CD14-positive monocyte (primary cell): ENCODE data around the gene TMEM259. TPM values are rescaled to one million over a fixed set of nuclear protein-coding genes. Genes with fewer than 3 reads are reported as not detected.

Experiments
- DNase-seq, 3 donors: peaks; one replicate each; pipeline ENCODE4 v3.0.0-alpha.2; 2011 to 2022
- H2AFZ ChIP-seq: 2 replicates; pipeline ENCODE4 v1.6.0; 2012; ENCODE audit warnings: mild to moderate bottlenecking, low read depth, low read length, inconsistent platforms; ENCODE audit not compliant: insufficient read depth, poor library complexity, severe bottlenecking
- H3K27ac ChIP-seq, 2 donors: 1 replicate in 1 of 2; 2 replicates in 1 of 2; pipeline ENCODE4 v1.5.1; 2012 to 2013; ENCODE audit warnings: low read length in 2 of 2, control low read depth in 1 of 2, inconsistent platforms in 1 of 2, low read depth in 1 of 2, mild to moderate bottlenecking in 1 of 2
- H3K27me3 ChIP-seq, 2 donors: one replicate each; pipeline versions ENCODE4 v1.6.0 to v1.6.1; 2011 to 2013; ENCODE audit warnings: low read length in 2 of 2; ENCODE audit not compliant: control insufficient read depth in 2 of 2, insufficient read depth in 2 of 2
- H3K36me3 ChIP-seq, 2 donors: replicated peaks in 1 of 2; 1 replicate in 1 of 2; 2 replicates in 1 of 2; pipeline versions ENCODE4 v1.5.1 to v1.6.1; 2012 to 2013; ENCODE audit warnings: low read length in 2 of 2, control low read depth in 1 of 2, inconsistent platforms in 1 of 2, mild to moderate bottlenecking in 1 of 2; ENCODE audit not compliant: insufficient read depth in 2 of 2, control insufficient read depth in 1 of 2
- H3K4me1 ChIP-seq, 2 donors: 1 replicate in 1 of 2; 2 replicates in 1 of 2; pipeline versions ENCODE4 v1.5.1 to v1.6.1; 2012 to 2013; ENCODE audit warnings: low read length in 2 of 2, control low read depth in 1 of 2, inconsistent platforms in 1 of 2, mild to moderate bottlenecking in 1 of 2, moderate library complexity in 1 of 2; ENCODE audit not compliant: insufficient read depth in 2 of 2, control insufficient read depth in 1 of 2
- H3K4me2 ChIP-seq: replicated peaks from 2 replicates; pipeline ENCODE3; 2012; ENCODE audit warnings: low read length, moderate library complexity, mild to moderate bottlenecking; ENCODE audit not compliant: poor library complexity, severe bottlenecking; ENCODE audit errors: extremely low read depth
- H3K4me3 ChIP-seq, 3 experiments: fragments of 200-600 bp in 1 of 3; sonication (generic) in 1 of 3; replicated peaks in 1 of 3; 1 replicate in 2 of 3; 2 replicates in 1 of 3; pipeline ENCODE4 v1.5.1; 2011 to 2013; ENCODE audit warnings: low read length in 3 of 3, mild to moderate bottlenecking in 3 of 3, control low read depth in 2 of 3, low read depth in 2 of 3, inconsistent platforms in 1 of 3, moderate library complexity in 1 of 3
- H3K79me2 ChIP-seq: 2 replicates; pipeline ENCODE4 v1.6.0; 2012; ENCODE audit warnings: mild to moderate bottlenecking, control low read depth, inconsistent platforms, low read length, moderate library complexity; ENCODE audit not compliant: insufficient read depth
- H3K9ac ChIP-seq: 2 replicates; pipeline ENCODE4 v1.6.0; 2017; ENCODE audit warnings: low read length, mild to moderate bottlenecking; ENCODE audit not compliant: insufficient read depth, poor library complexity, severe bottlenecking
- H3K9me3 ChIP-seq, 2 donors: replicated peaks in 1 of 2; 1 replicate in 1 of 2; 2 replicates in 1 of 2; pipeline versions ENCODE4 v1.5.1 to v1.6.1; 2012 to 2013; ENCODE audit warnings: low read length in 2 of 2, control low read depth in 1 of 2; ENCODE audit not compliant: control insufficient read depth in 1 of 2, insufficient read depth in 1 of 2
- H4K20me1 ChIP-seq: 2 replicates; pipeline ENCODE4 v1.6.0; 2012; ENCODE audit warnings: mild to moderate bottlenecking, low read length, control low read depth, moderate library complexity; ENCODE audit not compliant: insufficient read depth
- H3K27ac Mint-ChIP-seq, 7 donors: one replicate each; pipeline ENCODE4 v1.8.0; 2020; ENCODE audit warnings: mild to moderate bottlenecking in 7 of 7, mixed read lengths in 7 of 7, moderate library complexity in 6 of 7, inconsistent platforms in 2 of 7
- H3K27me3 Mint-ChIP-seq, 3 donors: one replicate each; pipeline ENCODE4 v1.8.0; 2021 to 2022; ENCODE audit warnings: low read depth in 3 of 3, mild to moderate bottlenecking in 3 of 3, mixed read lengths in 3 of 3, moderate library complexity in 3 of 3, inconsistent platforms in 1 of 3
- H3K36me3 Mint-ChIP-seq, 2 donors: one replicate each; pipeline ENCODE4 v1.8.0; 2020; ENCODE audit warnings: mixed read lengths in 2 of 2, inconsistent platforms in 1 of 2, mild to moderate bottlenecking in 1 of 2
- H3K4me1 Mint-ChIP-seq: one replicate; pipeline ENCODE4 v1.8.0; 2020; ENCODE audit warnings: mild to moderate bottlenecking, mixed read lengths
- H3K4me3 Mint-ChIP-seq, 2 donors: one replicate each; pipeline ENCODE4 v1.8.0; 2020; ENCODE audit warnings: mild to moderate bottlenecking in 2 of 2, mixed read lengths in 2 of 2, moderate library complexity in 1 of 2
- H3K9me3 Mint-ChIP-seq, 7 donors: one replicate each; pipeline ENCODE4 v1.8.0; 2020 to 2022; ENCODE audit warnings: mixed read lengths in 7 of 7, mild to moderate bottlenecking in 6 of 7, moderate library complexity in 6 of 7, inconsistent platforms in 2 of 7
- WGBS: methylation state at CpG from one replicate; pipeline ENCODE4 v1.1.5; 2013; ENCODE audit warnings: missing lambda C conversion rate; ENCODE audit not compliant: insufficient coverage; 5-methylcytosine and 5-hydroxymethylcytosine counted together
- intact Hi-C, 2 donors: fragments of 100-400 bp; cut with micrococcal nuclease; formaldehyde crosslinking; loops; one replicate each; pipeline versions ENCODE4 v1.15.0 to v1.15.1; 2023
- polyA plus RNA-seq, 3 donors: library from polyadenylated mRNA; depleted of rRNA in 1 of 3; unstranded in 2 of 3; stranded (reverse) in 1 of 3; fragments of 300-500 nt in 2 of 3; fragments of >200 nt in 1 of 3; fragmentation: Illumina TruSeq in 2 of 3; gene quantifications; 1 replicate in 2 of 3; 2 replicates in 1 of 3; pipeline ENCODE4 v1.2.3, GENCODE V29; 2012 to 2021
- TF ChIP-seq, protein P1 (sequence below): fragments of 200-600 bp; IDR thresholded peaks from one replicate; pipeline ENCODE4 v1.8.0; 2022; ENCODE audit warnings: antibody characterized with exemption, mild to moderate bottlenecking

TMEM259 gene
- polyA plus RNA-seq, 3 donors = 37.4 to 417 (median 45.0) TPM

DNA sequence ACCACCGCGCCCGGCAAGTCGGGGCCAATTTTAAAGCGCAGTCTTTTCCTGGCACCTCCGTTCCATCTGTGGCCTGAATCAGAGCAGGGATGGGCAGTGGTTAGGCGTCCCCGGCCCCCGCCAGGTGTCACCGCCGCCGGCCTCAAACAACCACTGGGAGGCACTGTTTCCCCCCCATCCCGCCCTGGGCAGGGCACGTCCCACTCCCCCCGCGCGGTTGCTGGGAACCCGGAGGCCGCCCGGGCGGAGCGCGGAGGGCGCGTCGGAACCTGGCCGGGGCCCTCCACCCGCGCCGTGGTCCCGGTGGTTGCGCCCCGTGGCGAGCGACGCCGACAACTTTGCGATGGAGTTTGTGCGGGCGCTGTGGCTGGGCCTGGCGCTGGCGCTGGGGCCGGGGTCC is 20.8 kb downstream of the TMEM259 start, which contains the start of gene GRIN3B:
Gene GRIN3B (plus strand): TSS at position 325 of the 400 bp plus-strand sequence. CDS start 19 bp downstream, at position 344.
- intact Hi-C loops = no loop called here
- Mint-ChIP-seq H3K27ac (peak within 1 kb of the TSS in 1 of 7 donors; percentile 63), H3K36me3 (peaks cover 0 to 6% of the 10 kb centered on the region in 2 donors), H3K4me1 (peaks cover 12% of the 10 kb centered on the region), H3K9me3 (peaks cover 0 to 16% (median 9%) of the 10 kb centered on the region in 7 donors), H3K27me3 (peaks cover 58 to 78% (median 63%) of the 10 kb centered on the region in 3 donors), H3K4me3 (peak within 1 kb of the TSS; percentile 41 to 85)
- Histone ChIP-seq H3K27ac (no peak within 1 kb of the TSS), H3K9ac (no peak within 1 kb of the TSS), H2AFZ (peak within 1 kb of the TSS; percentile 68), H3K4me1 (peaks cover 19 to 20% of the 10 kb centered on the region in 2 donors), H3K4me3 (peak within 1 kb of the TSS in 1 of 3 experiments; percentile 63), H3K36me3 (no peaks in the 10 kb centered on the region), H3K27me3 (peaks cover 14 to 69% of the 10 kb centered on the region in 2 donors), H4K20me1 (peaks cover 5% of the 10 kb centered on the region), H3K79me2 (no peaks in the 10 kb centered on the region), H3K9me3 (peaks cover 0 to 8% of the 10 kb centered on the region in 2 donors), H3K4me2 (peak within 1 kb of the TSS; percentile 67)
- WGBS = 2% methylated on average over 43 of the region's 43 CpGs
- TF ChIP-seq, protein P1, sequence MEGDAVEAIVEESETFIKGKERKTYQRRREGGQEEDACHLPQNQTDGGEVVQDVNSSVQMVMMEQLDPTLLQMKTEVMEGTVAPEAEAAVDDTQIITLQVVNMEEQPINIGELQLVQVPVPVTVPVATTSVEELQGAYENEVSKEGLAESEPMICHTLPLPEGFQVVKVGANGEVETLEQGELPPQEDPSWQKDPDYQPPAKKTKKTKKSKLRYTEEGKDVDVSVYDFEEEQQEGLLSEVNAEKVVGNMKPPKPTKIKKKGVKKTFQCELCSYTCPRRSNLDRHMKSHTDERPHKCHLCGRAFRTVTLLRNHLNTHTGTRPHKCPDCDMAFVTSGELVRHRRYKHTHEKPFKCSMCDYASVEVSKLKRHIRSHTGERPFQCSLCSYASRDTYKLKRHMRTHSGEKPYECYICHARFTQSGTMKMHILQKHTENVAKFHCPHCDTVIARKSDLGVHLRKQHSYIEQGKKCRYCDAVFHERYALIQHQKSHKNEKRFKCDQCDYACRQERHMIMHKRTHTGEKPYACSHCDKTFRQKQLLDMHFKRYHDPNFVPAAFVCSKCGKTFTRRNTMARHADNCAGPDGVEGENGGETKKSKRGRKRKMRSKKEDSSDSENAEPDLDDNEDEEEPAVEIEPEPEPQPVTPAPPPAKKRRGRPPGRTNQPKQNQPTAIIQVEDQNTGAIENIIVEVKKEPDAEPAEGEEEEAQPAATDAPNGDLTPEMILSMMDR = peak; percentile 54
- DNase-seq = peak; percentile 37 to 59 (median 38)

DNA sequence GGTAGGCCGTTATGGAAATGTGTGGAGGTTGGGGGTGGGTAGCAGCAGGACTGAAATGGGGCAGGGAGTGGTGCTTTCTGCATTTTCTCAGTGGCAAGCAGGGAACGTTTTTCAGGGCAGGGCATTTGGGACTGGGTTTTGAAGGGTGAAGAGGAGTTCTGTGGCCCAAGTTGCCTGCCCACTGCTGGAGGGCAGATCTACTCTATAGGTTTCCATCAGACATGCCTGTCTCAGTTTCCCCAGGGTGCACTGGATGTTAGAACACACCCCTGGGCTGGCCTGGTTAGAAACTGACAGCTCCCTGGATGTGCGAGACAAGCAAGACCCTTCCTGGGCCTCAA is 21.6 kb downstream of the TMEM259 start:
- Mint-ChIP-seq H3K27ac (no peak overlapping the region), H3K27me3 (peaks cover 58 to 82% (median 64%) of the 10 kb centered on the region in 3 donors), H3K36me3 (peaks cover 0 to 6% of the 10 kb centered on the region in 2 donors), H3K4me1 (peaks cover 12% of the 10 kb centered on the region), H3K4me3 (peak overlapping the region in 1 of 2 donors; percentile 85), H3K9me3 (peaks cover 0 to 16% (median 9%) of the 10 kb centered on the region in 7 donors)
- Histone ChIP-seq H3K4me1 (peaks cover 19 to 20% of the 10 kb centered on the region in 2 donors), H4K20me1 (peaks cover 5% of the 10 kb centered on the region), H3K27ac (no peak overlapping the region), H3K27me3 (peaks cover 14 to 71% of the 10 kb centered on the region in 2 donors), H3K9me3 (peaks cover 0 to 8% of the 10 kb centered on the region in 2 donors), H3K9ac (no peak overlapping the region), H2AFZ (no peak overlapping the region), H3K36me3 (no peaks in the 10 kb centered on the region), H3K4me2 (no peak overlapping the region), H3K4me3 (no peak overlapping the region), H3K79me2 (no peaks in the 10 kb centered on the region)
- intact Hi-C loops = no loop called here
- TF ChIP-seq, protein P1 = no peak
- 63% methylated on average over 3 of the region's 3 CpGs for WGBS
- no peak for DNase-seq
